Activated CD4-positive, alpha-beta memory T cell treated with anti-CD3 and anti-CD28 coated beads for 36 hours (primary cell): ENCODE data around the gene RALGAPB. TPM values are rescaled to one million over a fixed set of nuclear protein-coding genes. Genes with fewer than 3 reads are reported as not detected.
"Not testable (repeated sequence)": the region's sequence is repeated elsewhere in the genome, so short reads cannot be mapped to it uniquely, and the experiment has no call there.

Experiments
- CTCF ChIA-PET: fragments of 350-600 bp; sonication (Branson Sonifier 250); formaldehyde crosslinking; loops from one replicate; lab custom pipeline; 2021; ENCODE audit warnings: antibody characterized with exemption, inconsistent platforms; lab: Charles Lee
- POLR2A ChIA-PET: fragments of 350-600 bp; sonication (Branson Sonifier 250); formaldehyde crosslinking; loops from one replicate; lab custom pipeline; 2021; ENCODE audit warnings: antibody characterized with exemption; lab: Charles Lee
- DNase-seq: peaks from one replicate; pipeline ENCODE4 v3.0.0-alpha.2; 2020
- H3K27ac Mint-ChIP-seq: one replicate; pipeline ENCODE4 v1.8.0; 2021; ENCODE audit warnings: mixed read lengths
- H3K27me3 Mint-ChIP-seq: one replicate; pipeline ENCODE4 v1.8.0; 2021; ENCODE audit warnings: mixed read lengths
- H3K36me3 Mint-ChIP-seq: one replicate; pipeline ENCODE4 v1.8.0; 2021; ENCODE audit warnings: mixed read lengths
- H3K4me1 Mint-ChIP-seq: one replicate; pipeline ENCODE4 v1.8.0; 2021; ENCODE audit warnings: low read depth, mixed read lengths
- H3K4me3 Mint-ChIP-seq: one replicate; pipeline ENCODE4 v1.8.0; 2021; ENCODE audit warnings: mild to moderate bottlenecking, mixed read lengths
- H3K9me3 Mint-ChIP-seq: one replicate; pipeline ENCODE4 v1.8.0; 2021; ENCODE audit warnings: mixed read lengths
- intact Hi-C: fragments of 100-400 bp; cut with micrococcal nuclease; formaldehyde crosslinking; loops from one replicate; pipeline ENCODE4 v1.15.1; 2023
- total RNA-seq, 2 experiments: library from RNA; stranded (reverse); gene quantifications; one replicate each; pipeline ENCODE4 v1.2.3, GENCODE V29; 2021

The RALGAPB gene
- total RNA-seq, 2 experiments from 2014 or later, result 25.7 to 25.8 TPM

DNA sequence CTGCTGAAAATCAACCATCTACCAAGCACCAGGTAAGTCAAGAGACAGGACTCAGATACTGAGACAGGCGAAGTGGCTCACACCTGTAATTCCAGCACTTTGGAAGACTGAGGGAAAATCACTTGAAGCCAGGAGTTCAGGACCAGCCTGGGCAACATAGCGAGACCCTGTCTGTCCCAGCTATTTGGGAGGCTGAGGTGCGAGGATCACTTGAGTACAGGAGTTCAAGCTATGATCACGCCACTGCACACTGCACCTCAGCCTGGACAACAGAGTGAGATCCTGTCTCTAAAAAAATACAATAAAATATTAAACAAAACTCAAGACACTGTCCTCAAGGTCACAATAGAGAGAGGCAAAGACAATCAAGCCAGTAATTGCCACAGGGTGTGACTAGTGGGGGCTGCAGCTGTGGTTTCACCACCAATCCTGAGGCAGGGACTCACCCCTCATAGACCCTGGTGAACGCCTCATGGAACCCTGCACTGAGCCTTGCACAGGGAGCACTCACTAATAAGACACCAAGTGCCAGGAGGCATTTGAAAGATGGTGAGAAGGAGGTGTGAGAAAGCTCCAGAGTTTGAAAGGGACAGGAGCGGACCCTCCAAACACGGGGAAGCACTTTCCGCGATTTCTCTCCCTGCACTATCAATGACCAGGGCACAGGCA, 39.2 kb upstream of the RALGAPB start:
- H3K4me3 Mint-ChIP-seq, result peak overlapping the region; percentile 97
- ChIA-PET POLR2A (interaction anchor here (1.5 to 4.1 kb wide), 5 partner anchors 8 to 400 kb away, joined by 4 to 100 read pairs (median 13); partner anchors contain the start of genes RALGAPB, RPRD1B and TTI1), CTCF (interaction anchor here (1.1 to 5.6 kb wide), 5 partner anchors 8 to 58 kb away, joined by 3 to 141 read pairs (median 16); partner anchors contain the start of gene RALGAPB)
- intact Hi-C loops, result no loop called here
- peaks cover 58% of the 10 kb centered on the region for H3K36me3 Mint-ChIP-seq
- H3K27me3 Mint-ChIP-seq, result peaks cover under 1% of the 10 kb centered on the region
- H3K9me3 Mint-ChIP-seq, result no peaks in the 10 kb centered on the region
- peaks cover 48% of the 10 kb centered on the region for H3K4me1 Mint-ChIP-seq
- peak overlapping the region; percentile 97 for H3K27ac Mint-ChIP-seq
- DNase-seq, result no peak

DNA sequence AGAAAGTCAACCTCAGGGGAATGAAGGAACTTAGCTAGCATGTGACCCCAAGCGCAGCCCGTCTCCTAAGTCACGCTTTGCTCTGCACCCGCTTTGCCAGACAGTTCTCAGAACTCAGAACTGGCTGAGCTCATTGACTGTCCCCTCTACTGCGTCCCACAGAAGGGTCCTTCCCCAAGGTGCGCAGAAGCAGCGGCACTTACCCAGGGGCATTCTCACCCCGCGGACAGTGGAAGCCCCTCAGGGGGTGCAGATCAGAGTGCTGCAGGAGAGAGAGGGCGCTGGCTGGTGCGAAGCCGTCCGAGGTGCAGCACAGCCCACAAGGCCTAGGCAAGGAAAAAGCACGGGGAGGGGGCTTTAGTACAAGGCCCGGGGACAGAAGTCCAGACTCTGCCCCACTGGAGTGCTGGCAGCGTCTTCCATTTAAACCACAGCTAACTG, 38.3 kb upstream of the RALGAPB start:
- Mint-ChIP-seq H3K27me3 (peaks cover 4% of the 10 kb centered on the region), H3K4me1 (peaks cover 40% of the 10 kb centered on the region), H3K9me3 (no peaks in the 10 kb centered on the region), H3K4me3 (peak overlapping the region; percentile 97), H3K27ac (peak overlapping the region; percentile 97), H3K36me3 (peaks cover 49% of the 10 kb centered on the region)
- DNase-seq, result peak; percentile 40
- POLR2A ChIA-PET, result interaction anchor here (1.5 to 4.1 kb wide), 5 partner anchors 9 to 401 kb away, joined by 4 to 100 read pairs (median 13); partner anchors contain the start of genes RALGAPB, RPRD1B and TTI1
- CTCF ChIA-PET, result interaction anchor here (0.9 to 5.6 kb wide), 8 partner anchors 8 to 63 kb away, joined by 3 to 141 read pairs (median 8); partner anchors contain the start of gene RALGAPB
- intact Hi-C loops, result no loop called here

DNA sequence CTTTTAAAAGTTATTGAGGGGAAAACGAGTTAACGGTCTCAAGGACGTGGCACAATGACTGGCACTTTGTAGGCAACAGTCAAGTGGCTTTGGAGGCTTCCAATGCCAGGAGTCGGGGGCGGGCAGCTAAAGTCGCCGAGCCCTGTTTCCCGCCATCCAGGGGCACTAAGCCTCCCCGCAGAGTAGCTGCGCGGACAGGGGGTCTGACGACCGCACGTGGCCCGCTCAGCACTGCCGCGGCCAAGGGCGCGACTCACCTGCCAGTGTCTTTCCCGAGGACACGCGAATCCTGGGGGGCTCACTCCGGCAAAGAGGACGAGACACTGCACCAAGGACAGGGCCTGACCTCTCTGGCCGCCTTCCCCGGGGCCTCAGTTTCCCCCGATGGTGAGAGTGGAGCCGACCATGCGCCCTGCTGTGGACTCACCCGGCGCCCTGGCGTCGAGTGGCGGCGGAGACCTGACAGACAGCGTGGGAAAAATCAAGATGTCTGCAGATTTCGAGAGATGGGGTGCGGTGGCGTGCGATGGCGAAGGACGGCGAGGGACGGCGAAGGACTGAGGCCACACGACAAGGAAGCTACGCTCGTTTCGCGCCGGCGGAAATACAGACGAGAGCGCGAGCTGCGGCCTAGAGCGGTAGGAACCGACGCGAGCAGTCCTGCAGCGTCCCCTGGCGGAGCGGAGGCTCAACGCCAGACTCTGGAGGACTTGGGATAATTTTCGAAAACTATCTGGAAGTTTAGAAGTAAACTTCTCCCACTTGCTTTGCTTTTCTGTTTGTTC, 37.7 kb upstream of the RALGAPB start, which contains the start of gene SNHG17:
Gene SNHG17 (minus strand): TSS at position 559 of the 785 bp plus-strand sequence.
- H3K36me3 Mint-ChIP-seq, result peaks cover 44% of the 10 kb centered on the region

DNA sequence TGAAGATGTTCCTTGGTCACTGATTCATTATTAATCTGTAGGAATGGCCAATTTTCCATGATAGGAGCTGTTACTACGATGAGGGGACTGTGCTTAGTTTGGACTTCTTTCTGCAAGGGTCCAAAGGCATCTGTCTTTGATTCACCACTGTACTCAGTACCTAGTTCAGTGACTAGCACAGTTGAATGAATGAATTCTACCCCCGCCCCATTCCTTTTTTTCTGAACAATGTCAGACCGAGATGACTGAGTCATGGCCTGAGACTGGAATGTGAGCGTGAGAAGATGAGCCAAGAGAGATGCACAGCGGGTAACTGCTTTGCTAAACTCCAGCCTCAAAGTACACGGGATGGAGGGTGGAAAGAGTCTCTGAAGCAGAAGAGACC, 37.1 kb upstream of the RALGAPB start:
- peaks cover 34% of the 10 kb centered on the region for H3K4me1 Mint-ChIP-seq
- CTCF ChIA-PET, result interaction anchor here (0.8 to 5.6 kb wide), 12 partner anchors 9 to 244 kb away, joined by 3 to 141 read pairs (median 4); partner anchors contain the start of gene RALGAPB
- peaks cover 43% of the 10 kb centered on the region for H3K36me3 Mint-ChIP-seq
- intact Hi-C loops, result loop anchor here (1.0 kb wide), 2 partner anchors 11 to 37 kb away; partner anchors contain the start of gene RALGAPB
- H3K27me3 Mint-ChIP-seq, result peaks cover 6% of the 10 kb centered on the region
- POLR2A ChIA-PET, result interaction anchor here (0.6 to 4.1 kb wide), 7 partner anchors 10 to 407 kb away, joined by 3 to 100 read pairs (median 8); partner anchors contain the start of gene RALGAPB
- H3K27ac Mint-ChIP-seq, result peak overlapping the region; percentile 97
- H3K9me3 Mint-ChIP-seq, result no peaks in the 10 kb centered on the region
- peak overlapping the region; percentile 97 for H3K4me3 Mint-ChIP-seq
- DNase-seq, result no peak

More for the DNA sequence above, 37.7 kb upstream of the RALGAPB start, which contains the start of gene SNHG17:
- POLR2A ChIA-PET, result interaction anchor here (0.6 to 4.1 kb wide), 8 partner anchors 10 to 408 kb away, joined by 3 to 100 read pairs (median 6); partner anchors contain the start of genes RALGAPB, RPRD1B and TTI1
- H3K4me1 Mint-ChIP-seq, result peaks cover 34% of the 10 kb centered on the region
- DNase-seq, result peak; percentile 92
- intact Hi-C loops, result loop anchor here (1.0 kb wide), 2 partner anchors 11 to 37 kb away; partner anchors contain the start of gene RALGAPB
- peaks cover 6% of the 10 kb centered on the region for H3K27me3 Mint-ChIP-seq
- CTCF ChIA-PET, result interaction anchor here (0.8 to 5.6 kb wide), 16 partner anchors 9 to 243 kb away, joined by 3 to 141 read pairs (median 4); partner anchors contain the start of gene RALGAPB
- H3K4me3 Mint-ChIP-seq, result peak within 1 kb of the TSS; percentile 97
- peak within 1 kb of the TSS; percentile 97 for H3K27ac Mint-ChIP-seq
- no peaks in the 10 kb centered on the region for H3K9me3 Mint-ChIP-seq

DNA sequence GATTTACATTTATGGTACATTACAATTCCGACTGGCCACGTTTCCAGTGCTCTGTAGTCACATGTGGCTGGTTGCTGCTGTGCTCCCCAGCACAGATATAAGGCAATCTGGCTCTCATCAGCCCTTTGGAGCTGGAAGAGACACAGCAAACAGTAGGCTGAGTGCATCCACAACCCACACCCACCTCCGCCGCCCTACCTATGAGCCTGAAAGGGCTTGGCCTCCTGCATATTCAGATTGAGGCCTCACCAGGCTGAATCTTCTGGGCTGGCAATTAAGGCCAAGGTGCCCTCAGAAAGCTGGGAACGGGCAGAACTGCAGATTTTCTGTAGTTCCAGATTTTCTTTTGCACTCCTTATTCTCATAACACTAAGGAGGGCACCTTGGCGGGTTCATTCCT, 34.8 kb upstream of the RALGAPB start:
- Mint-ChIP-seq H3K9me3 (no peaks in the 10 kb centered on the region), H3K4me3 (no peak overlapping the region), H3K36me3 (peaks cover 21% of the 10 kb centered on the region), H3K4me1 (peaks cover 11% of the 10 kb centered on the region), H3K27ac (no peak overlapping the region), H3K27me3 (peaks cover 6% of the 10 kb centered on the region)
- DNase-seq, result no peak
- ChIA-PET POLR2A (interaction anchor here (0.9 to 1.0 kb wide), 2 partner anchors 9 kb away, joined by 3 to 4 read pairs; no protein-coding TSS in a partner anchor), CTCF (interaction anchor here (1.4 to 2.8 kb wide), 3 partner anchors 8 to 35 kb away, joined by 6 to 18 read pairs (median 6); partner anchors contain the start of gene RALGAPB)
- intact Hi-C loops, result no loop called here

DNA sequence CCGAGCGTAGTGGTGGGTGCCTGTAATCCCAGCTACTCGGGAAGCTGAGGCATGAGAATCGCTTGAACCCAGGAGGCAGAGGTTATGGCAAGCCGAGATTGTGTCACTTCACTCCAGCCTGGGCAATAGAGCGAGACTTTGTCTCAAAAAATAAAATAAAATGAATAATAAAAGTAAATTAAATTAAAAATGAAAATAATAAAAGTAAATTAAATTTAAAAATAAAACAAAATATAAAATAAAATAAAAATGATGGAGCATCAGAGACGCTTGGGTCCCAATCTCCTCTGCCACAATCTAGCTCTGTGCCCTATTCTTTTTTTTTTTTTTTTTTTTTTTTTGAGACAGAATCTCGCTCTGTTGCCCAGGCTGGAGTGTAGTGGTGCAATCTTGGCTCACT, 31.5 kb upstream of the RALGAPB start:
- H3K27me3 Mint-ChIP-seq, CTCF ChIA-PET, H3K4me1 Mint-ChIP-seq, intact Hi-C loops, H3K36me3 Mint-ChIP-seq, DNase-seq, H3K27ac Mint-ChIP-seq, H3K4me3 Mint-ChIP-seq, H3K9me3 Mint-ChIP-seq, POLR2A ChIA-PET: not testable (repeated sequence)

DNA sequence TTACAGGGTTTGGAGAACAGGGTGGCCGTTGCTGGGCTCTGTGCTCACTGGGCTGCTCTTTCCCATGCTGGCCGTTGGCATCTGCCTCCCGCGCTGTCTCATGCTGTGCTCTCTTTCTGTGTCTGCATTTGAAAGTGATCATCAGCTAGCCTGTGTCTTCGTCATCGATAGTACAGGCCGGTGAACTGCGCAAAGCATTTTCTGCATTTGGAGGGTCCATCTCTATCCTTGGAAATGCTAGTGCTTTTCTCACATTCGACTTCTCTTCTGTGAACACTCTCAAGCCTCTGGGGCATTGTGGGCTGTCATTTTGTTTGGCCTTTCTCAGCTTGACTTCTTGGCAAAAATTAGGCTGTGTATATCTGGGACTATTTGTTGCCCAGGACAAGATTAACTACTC, 30.7 kb upstream of the RALGAPB start:
- no peak overlapping the region for H3K4me3 Mint-ChIP-seq
- H3K27me3 Mint-ChIP-seq, result peaks cover 6% of the 10 kb centered on the region
- ChIA-PET CTCF (no interaction called here), POLR2A (no interaction called here)
- H3K4me1 Mint-ChIP-seq, result peaks cover 8% of the 10 kb centered on the region
- H3K27ac Mint-ChIP-seq, result no peak overlapping the region
- no peaks in the 10 kb centered on the region for H3K36me3 Mint-ChIP-seq
- DNase-seq, result no peak
- H3K9me3 Mint-ChIP-seq, result no peaks in the 10 kb centered on the region
- intact Hi-C loops, result no loop called here

DNA sequence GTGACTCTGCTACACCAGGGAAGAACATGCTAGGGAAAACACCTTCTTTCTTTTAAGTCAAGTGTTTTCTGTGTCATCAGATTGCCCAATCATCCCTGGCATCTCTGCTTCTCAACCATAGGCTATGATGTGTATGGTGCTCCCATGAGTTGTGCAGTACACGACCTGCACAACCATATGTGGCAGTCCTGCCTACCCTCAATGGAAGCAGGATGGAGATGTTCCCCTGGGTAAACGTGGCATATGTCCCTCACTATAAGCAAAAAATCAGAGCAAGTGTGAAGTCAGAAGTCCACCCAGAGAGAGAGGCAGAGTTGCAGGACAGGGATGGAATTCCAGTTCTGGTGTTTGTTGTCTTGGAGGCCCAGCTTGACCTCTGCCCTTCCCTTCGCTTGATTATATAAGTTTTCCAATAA, 27.3 kb upstream of the RALGAPB start:
- no peak for DNase-seq
- Mint-ChIP-seq H3K36me3 (peaks cover 11% of the 10 kb centered on the region), H3K4me3 (no peak overlapping the region)

DNA sequence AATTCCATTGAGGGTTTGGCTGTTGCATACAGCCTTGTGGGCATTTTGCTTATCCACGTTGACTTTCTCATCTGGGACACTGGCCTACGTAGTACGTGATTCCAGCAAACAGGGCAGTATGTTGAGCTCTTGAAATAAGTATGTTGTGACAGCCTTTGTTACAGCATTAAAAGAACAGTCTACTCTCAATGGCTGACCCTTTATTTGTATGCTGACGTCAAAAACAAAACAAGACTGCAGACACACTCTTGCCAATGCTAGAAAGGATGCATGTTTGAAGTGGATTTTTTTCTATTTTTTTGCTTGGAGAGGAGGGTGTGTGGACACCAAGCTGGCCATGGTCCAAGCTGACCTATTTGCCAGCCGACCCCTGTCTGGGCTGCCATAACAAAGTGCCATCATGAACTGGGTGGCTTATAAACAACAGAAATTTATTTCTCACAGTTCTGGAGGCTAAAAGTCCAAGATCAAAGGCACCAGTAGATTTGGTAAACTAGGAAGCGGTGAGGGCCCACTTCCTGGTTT, 26.7 kb upstream of the RALGAPB start:
- H3K27me3 Mint-ChIP-seq, result no peaks in the 10 kb centered on the region
- POLR2A ChIA-PET, result interaction anchor here (0.7 to 6.4 kb wide), 7 partner anchors 8 to 38 kb away, joined by 3 to 100 read pairs (median 5); partner anchors contain the start of genes RALGAPB and SNHG17
- DNase-seq, result no peak
- H3K4me1 Mint-ChIP-seq, result peaks cover 30% of the 10 kb centered on the region
- H3K27ac Mint-ChIP-seq, result peak overlapping the region; percentile 80
- H3K36me3 Mint-ChIP-seq, result peaks cover 17% of the 10 kb centered on the region
- no peaks in the 10 kb centered on the region for H3K9me3 Mint-ChIP-seq
- CTCF ChIA-PET, result interaction anchor here (0.7 to 4.4 kb wide), 12 partner anchors 8 to 224 kb away, joined by 3 to 141 read pairs (median 4); partner anchors contain the start of genes RALGAPB and SNHG17
- peak overlapping the region; percentile 76 for H3K4me3 Mint-ChIP-seq
- intact Hi-C loops, result loop anchor here (1.0 kb wide), 2 partner anchors 11 to 26 kb away; partner anchors contain the start of genes RALGAPB and SNHG17

More for the DNA sequence above, 27.3 kb upstream of the RALGAPB start:
- CTCF ChIA-PET, result interaction anchor here (0.9 to 4.4 kb wide), 5 partner anchors 8 to 37 kb away, joined by 3 to 141 read pairs (median 18); partner anchors contain the start of genes RALGAPB and SNHG17
- H3K4me1 Mint-ChIP-seq, result peaks cover 25% of the 10 kb centered on the region
- H3K27ac Mint-ChIP-seq, result no peak overlapping the region
- intact Hi-C loops, result no loop called here
- no peaks in the 10 kb centered on the region for H3K27me3 Mint-ChIP-seq
- POLR2A ChIA-PET, result interaction anchor here (1.4 to 6.4 kb wide), 3 partner anchors 12 to 27 kb away, joined by 5 to 100 read pairs (median 13); partner anchors contain the start of genes RALGAPB and SNHG17
- no peaks in the 10 kb centered on the region for H3K9me3 Mint-ChIP-seq

DNA sequence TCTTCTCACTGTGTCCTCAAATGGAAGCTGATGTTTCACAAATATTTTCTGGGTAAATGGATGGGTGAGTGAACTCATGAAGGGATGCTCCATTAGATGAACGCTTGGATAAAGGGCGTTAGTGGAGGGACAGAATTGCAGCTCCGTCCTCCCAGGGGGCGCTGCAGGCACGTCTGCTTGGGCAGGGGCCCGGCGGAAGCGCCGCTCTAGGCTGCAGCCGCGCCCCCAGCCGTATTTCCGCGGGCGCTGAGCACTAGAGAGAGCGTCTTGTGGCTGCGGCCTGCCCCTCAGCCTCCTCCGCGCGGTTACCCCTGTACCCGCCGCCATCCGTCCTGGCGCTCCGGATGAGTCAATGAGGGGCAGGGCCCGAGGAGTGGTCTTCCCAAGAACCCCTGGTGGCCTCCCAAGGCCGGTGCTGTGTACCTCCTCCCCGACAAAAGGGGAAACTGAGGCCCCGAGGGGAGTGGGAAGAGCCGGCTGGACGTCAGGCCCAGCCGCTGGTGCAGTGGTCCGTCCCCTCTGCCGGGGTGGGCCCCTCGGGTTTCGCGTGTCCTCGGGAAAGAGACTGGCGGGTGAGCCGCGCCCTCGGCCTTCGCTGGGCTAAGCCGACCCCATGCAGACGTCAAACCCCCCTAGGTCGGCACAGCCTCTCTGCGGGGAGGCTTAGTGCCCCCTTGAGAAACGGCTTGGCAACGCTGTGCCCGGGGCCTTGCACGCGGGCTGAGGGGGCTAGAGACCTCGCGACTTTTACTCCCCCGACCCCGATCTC, 26.0 kb upstream of the RALGAPB start:
- CTCF ChIA-PET, result interaction anchor here (0.7 to 4.4 kb wide), 13 partner anchors 9 to 225 kb away, joined by 3 to 141 read pairs (median 4); partner anchors contain the start of genes RALGAPB and SNHG17
- H3K27me3 Mint-ChIP-seq, result no peaks in the 10 kb centered on the region
- intact Hi-C loops, result loop anchor here (1.0 kb wide), 2 partner anchors 11 to 26 kb away; partner anchors contain the start of genes RALGAPB and SNHG17
- DNase-seq, result peak; percentile 95
- H3K9me3 Mint-ChIP-seq, result no peaks in the 10 kb centered on the region
- POLR2A ChIA-PET, result interaction anchor here (0.7 to 6.4 kb wide), 8 partner anchors 8 to 37 kb away, joined by 3 to 100 read pairs (median 4); partner anchors contain the start of genes RALGAPB and SNHG17
- H3K27ac Mint-ChIP-seq, result peak overlapping the region; percentile 80
- H3K36me3 Mint-ChIP-seq, result peaks cover 22% of the 10 kb centered on the region
- peak overlapping the region; percentile 76 for H3K4me3 Mint-ChIP-seq
- H3K4me1 Mint-ChIP-seq, result peaks cover 30% of the 10 kb centered on the region
